Omental fat pad (tissue), 4 donors: Measurements from ENCODE around the gene ADAMTSL4. TPM values are rescaled to one million over a fixed set of nuclear protein-coding genes. Genes with fewer than 3 reads are reported as not detected.

Experiments used
- ATAC-seq: fragments of 150-250 bp; one replicate; pipeline ENCODE4 v1.9.1; 2016; ENCODE audit warnings: mild to moderate bottlenecking, moderate library complexity; ENCODE audit not compliant: low FRiP score
- DNase-seq: peaks from one replicate; pipeline ENCODE4 v3.0.0-alpha.2; 2019; ENCODE audit warnings: low spot score
- CTCF ChIP-seq, 3 donors: fragments of 450-650 bp; IDR thresholded peaks; one replicate each; pipeline ENCODE4 v1.5.1; 2016 to 2017; ENCODE audit warnings: antibody characterized with exemption in 3 of 3, mild to moderate bottlenecking in 3 of 3, moderate library complexity in 2 of 3
- total RNA-seq, 4 donors: library from RNA; depleted of rRNA; stranded (reverse); fragments of >200 nt; gene quantifications; one replicate each; pipeline ENCODE4 v1.1.0, GENCODE V29; 2016

The ADAMTSL4 gene
- total RNA-seq, 4 donors from 2014 or later, result 33.7 to 46.6 (median 39.9) TPM

GRCh38 chr1:150552128-150552910 lies 3.1 kb downstream of the ADAMTSL4 start:
- peak; percentile 77 for DNase-seq
- ATAC-seq, result peak; percentile 67
- no peak for TF ChIP-seq CTCF (IDR thresholded peaks at IDR 0.05)

- no peak for TF ChIP-seq CTCF (IDR thresholded peaks at IDR 0.05)
- no peak for DNase-seq
- no peak for ATAC-seq
Measured at GRCh38 chr1:150552911-150553289, 3.7 kb downstream of the ADAMTSL4 start.

GRCh38 chr1:150553392-150554085 lies 4.3 kb downstream of the ADAMTSL4 start:
- no peak for ATAC-seq
- no peak for TF ChIP-seq CTCF (IDR thresholded peaks at IDR 0.05)
- DNase-seq, result no peak

GRCh38 chr1:150554086-150554452 lies 4.9 kb downstream of the ADAMTSL4 start:
- ATAC-seq (no peak), DNase-seq (no peak)
- TF ChIP-seq CTCF (IDR thresholded peaks at IDR 0.05), result no peak

- DNase-seq, result no peak
- no peak for TF ChIP-seq CTCF (IDR thresholded peaks at IDR 0.05)
- no peak for ATAC-seq
Measured at GRCh38 chr1:150555198-150555970, 6.2 kb downstream of the ADAMTSL4 start.

- no peak for DNase-seq
- ATAC-seq, result no peak
- TF ChIP-seq CTCF (IDR thresholded peaks at IDR 0.05), result no peak
Measured at GRCh38 chr1:150555971-150556865, 7.0 kb downstream of the ADAMTSL4 start.
